H1 (cell line): ENCODE measurements around the gene SYF2. TPM values are rescaled to one million over a fixed set of nuclear protein-coding genes. Genes with fewer than 3 reads are reported as not detected.

ENCODE experiments used
- CTCF ChIA-PET: fragments of 300-600 bp; sonication (Branson Sonifier 250); formaldehyde crosslinking; loops from one replicate; lab custom pipeline; 2021; ENCODE audit not compliant: partially characterized antibody; lab: Charles Lee
- POLR2A ChIA-PET: fragments of 300-600 bp; sonication (Branson Sonifier 250); formaldehyde crosslinking; loops from one replicate; lab custom pipeline; 2021; ENCODE audit warnings: inconsistent platforms; ENCODE audit not compliant: partially characterized antibody; lab: Charles Lee
- DNase-seq, 2 experiments: peaks; one replicate each; pipeline versions ENCODE4 v3.0.0 to v3.0.0-alpha.2; 2010 to 2022; ENCODE audit warnings: low spot score in 2 of 2, low read depth in 1 of 2, mixed read lengths in 1 of 2
- FAIRE-seq: peaks from 2 replicates; lab custom pipeline; 2011; peaks lifted over from hg19 to GRCh38; lab: Jason Lieb, UNC
- H2AFZ ChIP-seq: 2 replicates; pipeline ENCODE4 v1.8.1; 2012; ENCODE audit warnings: low read length, inconsistent platforms
- H2AK5ac ChIP-seq: 2 replicates; pipeline ENCODE4 v1.6.1; 2013; ENCODE audit warnings: low read depth, low read length
- H2BK120ac ChIP-seq: replicated peaks from 2 replicates; pipeline ENCODE3; 2013; ENCODE audit warnings: low read depth, low read length, inconsistent platforms
- H2BK12ac ChIP-seq: 2 replicates; pipeline ENCODE4 v1.6.1; 2013; ENCODE audit warnings: low read depth, low read length
- H2BK15ac ChIP-seq: 2 replicates; pipeline ENCODE4 v1.6.1; 2013; ENCODE audit warnings: low read length
- H2BK20ac ChIP-seq: 2 replicates; pipeline ENCODE4 v1.6.1; 2013; ENCODE audit warnings: low read length
- H2BK5ac ChIP-seq: 2 replicates; pipeline ENCODE4 v1.6.1; 2013; ENCODE audit warnings: low read depth, low read length
- H3K14ac ChIP-seq: 2 replicates; pipeline ENCODE4 v1.6.1; 2013; ENCODE audit warnings: inconsistent platforms; ENCODE audit not compliant: insufficient read length
- H3K18ac ChIP-seq: 2 replicates; pipeline ENCODE4 v1.6.1; 2013; ENCODE audit warnings: low read length; ENCODE audit errors: extremely low read depth
- H3K23ac ChIP-seq: 2 replicates; pipeline ENCODE4 v1.6.1; 2013; ENCODE audit warnings: inconsistent platforms; ENCODE audit not compliant: insufficient read length
- H3K23me2 ChIP-seq: 2 replicates; pipeline ENCODE4 v1.6.1; 2013; ENCODE audit warnings: low read depth, low read length
- H3K27ac ChIP-seq: 2 replicates; pipeline ENCODE4 v1.6.1; 2011; ENCODE audit warnings: low read depth, low read length, inconsistent platforms
- H3K27me3 ChIP-seq, 4 experiments: replicated peaks in 1 of 4; 1 replicate in 1 of 4; 2 replicates in 3 of 4; pipeline versions ENCODE4 v1.6.1 to v1.8.1; 2011 to 2013; ENCODE audit warnings: low read length in 3 of 4, mild to moderate bottlenecking in 3 of 4, inconsistent platforms in 2 of 4, mixed read lengths in 2 of 4, moderate library complexity in 1 of 4; ENCODE audit not compliant: control insufficient read depth in 3 of 4, insufficient read depth in 3 of 4; ENCODE audit errors: extremely low read depth in 1 of 4
- H3K36me3 ChIP-seq, 4 experiments: 2 replicates each; pipeline versions ENCODE4 v1.6.1 to v1.8.1; 2011 to 2013; ENCODE audit warnings: mild to moderate bottlenecking in 4 of 4, low read length in 3 of 4, moderate library complexity in 2 of 4, control low read depth in 1 of 4, inconsistent platforms in 1 of 4; ENCODE audit not compliant: insufficient read depth in 4 of 4, control insufficient read depth in 2 of 4
- H3K4ac ChIP-seq: replicated peaks from 2 replicates; pipeline ENCODE3; 2013; ENCODE audit warnings: low read length, low read depth, mixed read lengths, inconsistent platforms; ENCODE audit not compliant: insufficient read length
- H3K4me1 ChIP-seq, 4 experiments: replicated peaks in 1 of 4; 1 replicate in 1 of 4; 2 replicates in 3 of 4; pipeline versions ENCODE4 v1.6.1 to v1.8.1; 2011 to 2013; ENCODE audit warnings: low read length in 3 of 4, inconsistent platforms in 2 of 4, mixed read lengths in 1 of 4; ENCODE audit not compliant: insufficient read depth in 4 of 4, control insufficient read depth in 3 of 4
- H3K4me2 ChIP-seq, 2 experiments: 2 replicates each; pipeline versions ENCODE4 v1.6.1 to v1.8.1; 2011 to 2013; ENCODE audit warnings: low read depth in 2 of 2, low read length in 2 of 2, control low read depth in 1 of 2, inconsistent platforms in 1 of 2, mild to moderate bottlenecking in 1 of 2; ENCODE audit not compliant: insufficient read depth in 1 of 2
- H3K4me3 ChIP-seq, 4 experiments: fragments of 200-600, 300-600 bp in 1 of 4; sonication (generic), shearing (Covaris generic), sonication (Bioruptor Twin) in 1 of 4; 2 replicates each; pipeline versions ENCODE4 v1.5.1 to v1.8.1; 2011 to 2016; ENCODE audit warnings: low read length in 4 of 4, low read depth in 3 of 4, control low read depth in 2 of 4, inconsistent platforms in 2 of 4, mild to moderate bottlenecking in 2 of 4, mixed read lengths in 1 of 4, moderate library complexity in 1 of 4; ENCODE audit not compliant: insufficient read depth in 2 of 4; ENCODE audit errors: extremely low read depth in 1 of 4
- H3K56ac ChIP-seq: replicated peaks from 2 replicates; pipeline ENCODE3; 2013; ENCODE audit warnings: low read depth, mild to moderate bottlenecking, mixed read lengths, low read length, inconsistent platforms; ENCODE audit not compliant: insufficient read length
- H3K79me1 ChIP-seq: 2 replicates; pipeline ENCODE4 v1.6.1; 2013; ENCODE audit warnings: low read depth, low read length, control low read depth
- H3K79me2 ChIP-seq, 2 experiments: 2 replicates each; pipeline versions ENCODE4 v1.6.1 to v1.8.1; 2012 to 2013; ENCODE audit warnings: low read length in 2 of 2, mild to moderate bottlenecking in 2 of 2, inconsistent platforms in 1 of 2; ENCODE audit not compliant: insufficient read depth in 2 of 2, control insufficient read depth in 1 of 2
- H3K9ac ChIP-seq, 4 experiments: replicated peaks in 1 of 4; 1 replicate in 1 of 4; 2 replicates in 3 of 4; pipeline versions ENCODE4 v1.6.1 to v1.8.1; 2011 to 2013; ENCODE audit warnings: low read depth in 3 of 4, low read length in 3 of 4, control low read depth in 2 of 4, mild to moderate bottlenecking in 2 of 4, moderate library complexity in 2 of 4, inconsistent platforms in 1 of 4; ENCODE audit errors: extremely low read depth in 1 of 4
- H3K9me3 ChIP-seq, 2 experiments: 2 replicates each; pipeline versions ENCODE4 v1.6.1 to v1.8.1; 2012 to 2013; ENCODE audit warnings: mild to moderate bottlenecking in 2 of 2, moderate library complexity in 2 of 2, control low read depth in 1 of 2, inconsistent platforms in 1 of 2, low read depth in 1 of 2, low read length in 1 of 2, mixed read lengths in 1 of 2; ENCODE audit not compliant: insufficient read depth in 2 of 2
- H4K20me1 ChIP-seq, 2 experiments: replicated peaks in 1 of 2; 2 replicates each; pipeline versions ENCODE3 to v1.8.1; 2011 to 2013; ENCODE audit warnings: inconsistent platforms in 2 of 2, low read length in 2 of 2, mild to moderate bottlenecking in 1 of 2; ENCODE audit not compliant: insufficient read depth in 2 of 2, control insufficient read depth in 1 of 2
- H4K5ac ChIP-seq: 2 replicates; pipeline ENCODE4 v1.6.1; 2013; ENCODE audit warnings: low read length, low read depth, mixed read lengths, inconsistent platforms; ENCODE audit not compliant: insufficient read length
- H4K8ac ChIP-seq: 2 replicates; pipeline ENCODE4 v1.8.0; 2013; ENCODE audit warnings: mild to moderate bottlenecking, moderate library complexity, low read length, inconsistent platforms; ENCODE audit not compliant: insufficient read depth; ENCODE audit errors: extremely low read depth
- H4K91ac ChIP-seq: replicated peaks from 2 replicates; pipeline ENCODE3; 2013; ENCODE audit warnings: low read length, mixed read lengths, inconsistent platforms; ENCODE audit not compliant: insufficient read length
- KDM4A ChIP-seq: IDR thresholded peaks from one replicate; pipeline ENCODE4 v1.7.1; 2012; ENCODE audit warnings: low read depth, mild to moderate bottlenecking, moderate library complexity, low read length, inconsistent platforms; ENCODE audit not compliant: severe bottlenecking
- WGBS, 2 experiments: shearing (Covaris generic) in 1 of 2; methylation state at CpG; one replicate each; pipeline versions ENCODE4 v1.1.6 to v1.1.7; 2013 to 2015; ENCODE audit warnings: low lambda C conversion rate in 2 of 2, mixed read lengths in 2 of 2, inconsistent platforms in 1 of 2, low coverage in 1 of 2, missing lambda C conversion rate in 1 of 2; ENCODE audit not compliant: insufficient replicate concordance in 2 of 2, insufficient coverage in 1 of 2, insufficient read length in 1 of 2; ENCODE audit errors: extremely low coverage in 1 of 2, missing lambda C conversion rate in 1 of 2; 5-methylcytosine and 5-hydroxymethylcytosine counted together
- polyA plus RNA-seq, 7 experiments: library from polyadenylated mRNA; depleted of rRNA in 3 of 7; stranded (reverse) in 5 of 7; unstranded in 2 of 7; fragments of >200 nt in 5 of 7; fragments of 200-250 nt in 2 of 7; gene quantifications; 1 replicate in 5 of 7; 2 replicates in 1 of 7; 4 replicates in 1 of 7; pipeline versions ENCODE4 v1.2.1 to v1.2.3, GENCODE V29; 2011 to 2013; ENCODE audit warnings: missing spikeins in 2 of 7, mixed read lengths in 2 of 7
- total RNA-seq: library from RNA; stranded (reverse); fragmentation: NEBNext Ultra II Directional; extraction: Animal tissue kit (Norgen Biotek cat#: 25700); gene quantifications from 2 replicates; pipeline ENCODE4 v1.2.1, GENCODE V29; 2021

SYF2 gene
- total and polyA plus RNA-seq, 2 of the 8 experiments (the other 6 are each of a cell fraction or from before 2014, with no cell fraction given), result 7.5 to 33.0 TPM

GRCh38 chr1:25208561-25209222, 23.6 kb downstream of the SYF2 start:
- no peak overlapping the region for H3K4me2 ChIP-seq
- no peak overlapping the region for H4K91ac ChIP-seq
- H4K8ac ChIP-seq, result no peak overlapping the region
- no peak overlapping the region for H2AK5ac ChIP-seq
- H2AFZ ChIP-seq, result no peak overlapping the region
- H3K18ac ChIP-seq, result no peak overlapping the region
- H2BK120ac ChIP-seq, result no peak overlapping the region
- no peaks in the 10 kb centered on the region for H3K79me2 ChIP-seq
- H3K36me3 ChIP-seq, result no peaks in the 10 kb centered on the region
- no peaks in the 10 kb centered on the region for H3K79me1 ChIP-seq
- ChIA-PET POLR2A (interaction anchor here (0.9 kb wide), 1 partner anchor 9 kb away, joined by 3 read pairs; no protein-coding TSS in a partner anchor), CTCF (interaction anchor here (0.6 to 1.0 kb wide), 2 partner anchors 9 to 30 kb away, joined by 3 read pairs; no protein-coding TSS in a partner anchor)
- H3K9ac ChIP-seq, result no peak overlapping the region
- H2BK20ac ChIP-seq, result no peak overlapping the region
- no peak overlapping the region for H2BK12ac ChIP-seq
- H3K4me3 ChIP-seq, result no peak overlapping the region
- no peak overlapping the region for H2BK15ac ChIP-seq
- no peak overlapping the region for H3K14ac ChIP-seq
- no peak overlapping the region for H3K27ac ChIP-seq
- H4K5ac ChIP-seq, result no peak overlapping the region
- 84% methylated on average over 2 of the region's 2 CpGs; no CpG with 5 or more reads in 1 of the 2 experiments for WGBS, 2 experiments
- no peak overlapping the region for H3K23ac ChIP-seq
- H3K4me1 ChIP-seq, result no peaks in the 10 kb centered on the region; a peak in 1 of 7 replicates
- H3K27me3 ChIP-seq, result no peaks in the 10 kb centered on the region
- H3K9me3 ChIP-seq, result no peaks in the 10 kb centered on the region
- no peak overlapping the region for H2BK5ac ChIP-seq
- H3K4ac ChIP-seq, result no peak overlapping the region
- no peak for DNase-seq
- H3K56ac ChIP-seq, result no peak overlapping the region
- no peak for FAIRE-seq
- TF ChIP-seq KDM4A, result no peak
- no peaks in the 10 kb centered on the region for H3K23me2 ChIP-seq
- H4K20me1 ChIP-seq, result no peaks in the 10 kb centered on the region
